ENCODE results near the gene HSD3B1. TPM values are rescaled to one million over a fixed set of nuclear protein-coding genes. Genes with fewer than 3 reads are reported as not detected.

Gene HSD3B1
- total RNA-seq (2021) (not detected in 3 replicates), Bru-seq, nascent RNA (not detected)
- long read RNA-seq, experiment 1: 0 reads
- long read RNA-seq, experiment 2: 0 reads
- long read RNA-seq, experiment 3: 0 reads

GRCh38 chr1:119506941-119507340, at the start of gene HSD3B1:
Gene HSD3B1, plus strand, starts transcription at chr1:119507210. Its CDS starts 267 bp downstream, at chr1:119507477.
- Mint-ChIP-seq H3K9me3 (peaks cover 12% of the 10 kb centered on the region; the same call in 1 of the 2 replicates), H3K36me3 (no peaks in the 10 kb centered on the region), H3K27ac (no peak within 1 kb of the TSS), H3K4me3 (no peak within 1 kb of the TSS), H3K27me3 (ENCODE audit: low read depth) (peaks cover 7% of the 10 kb centered on the region; the same call in 1 of the 2 replicates), H3K4me1 (no peaks in the 10 kb centered on the region)
- ChIA-PET POLR2A (no interaction called here), CTCF (interaction anchor here (1.3 kb wide), 1 partner anchor 31 kb away, joined by 6 read pairs; no protein-coding TSS in a partner anchor)
- no peak for TF ChIP-seq MYBL2 (CRISPR knock-in tag; IDR thresholded peaks at IDR 0.05)
- no peak for TF ChIP-seq ESRRA (CRISPR knock-in tag; IDR thresholded peaks at IDR 0.05; ENCODE audit: borderline replicate concordance)
- DNase-seq (ENCODE audit: low spot score) (no peak), ATAC-seq (no peak)

- H3K27me3 Mint-ChIP-seq (ENCODE audit: low read depth): no peaks in the 10 kb centered on the region
- POLR2A ChIA-PET: no interaction called here
- TF ChIP-seq GRHL2 (CRISPR knock-in tag; IDR thresholded peaks at IDR 0.05; ENCODE audit: insufficient replicate concordance, severe bottlenecking) (no peak), IRF1 (CRISPR knock-in tag; IDR thresholded peaks at IDR 0.05) (no peak), TEAD4 (CRISPR knock-in tag; IDR thresholded peaks at IDR 0.05) (no peak), MYBL2 (CRISPR knock-in tag; IDR thresholded peaks at IDR 0.05) (no peak), ZNF232 (CRISPR knock-in tag; IDR thresholded peaks at IDR 0.05) (no peak), ZNF671 (CRISPR knock-in tag; IDR thresholded peaks at IDR 0.05) (no peak), RORB (CRISPR knock-in tag; IDR thresholded peaks at IDR 0.05) (no peak), ZNF416 (CRISPR knock-in tag; IDR thresholded peaks at IDR 0.05) (no peak), ELF4 (CRISPR knock-in tag; IDR thresholded peaks at IDR 0.05; ENCODE audit: low read depth) (no peak)
- H3K4me3 Mint-ChIP-seq: no peak overlapping the region
- H3K27ac Mint-ChIP-seq: no peak overlapping the region
- ATAC-seq (no peak), DNase-seq (ENCODE audit: low spot score) (no peak)
- CTCF ChIA-PET: no interaction called here
- H3K4me1 Mint-ChIP-seq: peaks cover 17% of the 10 kb centered on the region
- H3K9me3 Mint-ChIP-seq: peaks cover 16% of the 10 kb centered on the region
- no peaks in the 10 kb centered on the region for H3K36me3 Mint-ChIP-seq
Observed at GRCh38 chr1:119462964-119463363, 44.0 kb upstream of the HSD3B1 start.

DNA sequence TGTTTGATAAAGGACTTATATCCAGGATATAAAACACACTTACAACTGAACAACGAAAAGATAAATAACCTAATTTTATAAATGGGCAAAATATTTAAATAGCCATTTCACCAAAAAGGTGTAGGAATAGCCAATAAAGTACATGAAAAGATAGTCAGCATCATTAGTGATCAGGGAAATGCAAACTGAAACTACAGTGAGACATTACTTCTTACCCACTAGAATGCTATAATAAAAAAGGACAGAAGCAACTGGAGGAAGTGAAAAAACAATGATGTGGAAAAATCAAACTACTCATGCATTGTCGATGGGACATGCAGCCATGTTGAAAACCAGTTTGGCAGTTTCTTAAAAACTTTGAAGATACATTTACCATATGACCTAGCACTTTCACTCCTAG, 43.4 kb upstream of the HSD3B1 start:
- ATAC-seq: no peak
- Mint-ChIP-seq H3K27ac (no peak overlapping the region), H3K9me3 (peaks cover 16% of the 10 kb centered on the region), H3K27me3 (ENCODE audit: low read depth) (no peaks in the 10 kb centered on the region), H3K36me3 (no peaks in the 10 kb centered on the region), H3K4me1 (peaks cover 17% of the 10 kb centered on the region), H3K4me3 (no peak overlapping the region)
- POLR2A ChIA-PET: no interaction called here
- CTCF ChIA-PET: no interaction called here
- TF ChIP-seq ZNF121 (CRISPR knock-in tag; IDR thresholded peaks at IDR 0.05) (no peak), ZNF219 (CRISPR knock-in tag; IDR thresholded peaks at IDR 0.05; ENCODE audit: borderline replicate concordance) (no peak), NFE2L1 (CRISPR knock-in tag; IDR thresholded peaks at IDR 0.05) (no peak)
- DNase-seq (ENCODE audit: low spot score): no peak

DNA sequence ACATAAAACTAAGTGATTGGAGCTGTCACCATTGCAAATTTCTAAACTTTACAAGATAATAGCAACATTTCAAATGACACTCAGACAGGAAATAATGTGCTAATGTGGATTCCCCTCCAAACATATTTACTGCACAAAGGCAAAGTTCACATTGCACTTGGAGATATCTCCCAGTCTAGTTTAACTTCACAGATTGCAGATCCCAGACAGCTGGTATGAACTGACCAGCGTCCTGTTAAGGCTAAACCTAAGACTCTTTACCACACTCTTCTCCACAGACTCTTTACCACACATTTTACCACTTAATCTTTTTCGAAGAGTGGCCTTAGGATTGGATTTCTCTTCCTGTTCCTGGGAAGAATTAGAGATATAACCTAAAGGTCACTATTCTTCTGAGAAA, 40.6 kb upstream of the HSD3B1 start:
- DNase-seq (ENCODE audit: low spot score) (no peak), ATAC-seq (no peak)
- POLR2A ChIA-PET: no interaction called here
- peaks cover 17% of the 10 kb centered on the region for H3K4me1 Mint-ChIP-seq
- H3K27ac Mint-ChIP-seq: no peak overlapping the region
- peaks cover 5% of the 10 kb centered on the region; the same call in 1 of the 2 replicates for H3K27me3 Mint-ChIP-seq (ENCODE audit: low read depth)
- no peaks in the 10 kb centered on the region for H3K36me3 Mint-ChIP-seq
- peaks cover 12% of the 10 kb centered on the region for H3K9me3 Mint-ChIP-seq
- CTCF ChIA-PET: interaction anchor here (1.0 to 2.5 kb wide), 3 partner anchors 10 to 50 kb away, joined by 4 to 19 read pairs (median 5); no protein-coding TSS in a partner anchor
- H3K4me3 Mint-ChIP-seq: no peak overlapping the region
- TF ChIP-seq TEAD1 (CRISPR knock-in tag; IDR thresholded peaks at IDR 0.05) (no peak), PREB (CRISPR knock-in tag; IDR thresholded peaks at IDR 0.05; ENCODE audit: borderline replicate concordance) (no peak), KAT7 (CRISPR knock-in tag; IDR thresholded peaks at IDR 0.05; ENCODE audit: borderline replicate concordance) (no peak), ZNF219 (CRISPR knock-in tag; IDR thresholded peaks at IDR 0.05; ENCODE audit: borderline replicate concordance) (no peak), JUN (CRISPR knock-in tag; IDR thresholded peaks at IDR 0.05) (no peak), ATF6 (CRISPR knock-in tag; IDR thresholded peaks at IDR 0.05) (no peak), NFATC4 (CRISPR knock-in tag; IDR thresholded peaks at IDR 0.05) (no peak), ZNF121 (CRISPR knock-in tag; IDR thresholded peaks at IDR 0.05) (no peak)
- TF ChIP-seq, protein P1, sequence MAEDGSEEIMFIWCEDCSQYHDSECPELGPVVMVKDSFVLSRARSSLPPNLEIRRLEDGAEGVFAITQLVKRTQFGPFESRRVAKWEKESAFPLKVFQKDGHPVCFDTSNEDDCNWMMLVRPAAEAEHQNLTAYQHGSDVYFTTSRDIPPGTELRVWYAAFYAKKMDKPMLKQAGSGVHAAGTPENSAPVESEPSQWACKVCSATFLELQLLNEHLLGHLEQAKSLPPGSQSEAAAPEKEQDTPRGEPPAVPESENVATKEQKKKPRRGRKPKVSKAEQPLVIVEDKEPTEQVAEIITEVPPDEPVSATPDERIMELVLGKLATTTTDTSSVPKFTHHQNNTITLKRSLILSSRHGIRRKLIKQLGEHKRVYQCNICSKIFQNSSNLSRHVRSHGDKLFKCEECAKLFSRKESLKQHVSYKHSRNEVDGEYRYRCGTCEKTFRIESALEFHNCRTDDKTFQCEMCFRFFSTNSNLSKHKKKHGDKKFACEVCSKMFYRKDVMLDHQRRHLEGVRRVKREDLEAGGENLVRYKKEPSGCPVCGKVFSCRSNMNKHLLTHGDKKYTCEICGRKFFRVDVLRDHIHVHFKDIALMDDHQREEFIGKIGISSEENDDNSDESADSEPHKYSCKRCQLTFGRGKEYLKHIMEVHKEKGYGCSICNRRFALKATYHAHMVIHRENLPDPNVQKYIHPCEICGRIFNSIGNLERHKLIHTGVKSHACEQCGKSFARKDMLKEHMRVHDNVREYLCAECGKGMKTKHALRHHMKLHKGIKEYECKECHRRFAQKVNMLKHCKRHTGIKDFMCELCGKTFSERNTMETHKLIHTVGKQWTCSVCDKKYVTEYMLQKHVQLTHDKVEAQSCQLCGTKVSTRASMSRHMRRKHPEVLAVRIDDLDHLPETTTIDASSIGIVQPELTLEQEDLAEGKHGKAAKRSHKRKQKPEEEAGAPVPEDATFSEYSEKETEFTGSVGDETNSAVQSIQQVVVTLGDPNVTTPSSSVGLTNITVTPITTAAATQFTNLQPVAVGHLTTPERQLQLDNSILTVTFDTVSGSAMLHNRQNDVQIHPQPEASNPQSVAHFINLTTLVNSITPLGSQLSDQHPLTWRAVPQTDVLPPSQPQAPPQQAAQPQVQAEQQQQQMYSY (CRISPR knock-in tag; IDR thresholded peaks at IDR 0.05): no peak

All from WTC11 (cell line).